GM19397 (cell line): Measurements from ENCODE around the gene NDRG4.

ENCODE experiments used
- ATAC-seq: cut with Tn5 transposase; IDR thresholded peaks from one replicate; pipeline ENCODE4 v1.9.1; 2021; ENCODE audit warnings: mild to moderate bottlenecking, moderate library complexity; ENCODE audit not compliant: unreplicated experiment

The NDRG4 gene, protein sequence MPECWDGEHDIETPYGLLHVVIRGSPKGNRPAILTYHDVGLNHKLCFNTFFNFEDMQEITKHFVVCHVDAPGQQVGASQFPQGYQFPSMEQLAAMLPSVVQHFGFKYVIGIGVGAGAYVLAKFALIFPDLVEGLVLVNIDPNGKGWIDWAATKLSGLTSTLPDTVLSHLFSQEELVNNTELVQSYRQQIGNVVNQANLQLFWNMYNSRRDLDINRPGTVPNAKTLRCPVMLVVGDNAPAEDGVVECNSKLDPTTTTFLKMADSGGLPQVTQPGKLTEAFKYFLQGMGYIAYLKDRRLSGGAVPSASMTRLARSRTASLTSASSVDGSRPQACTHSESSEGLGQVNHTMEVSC

GRCh38 chr16:58499615-58500351, at the start of gene NDRG4:
Gene NDRG4, plus strand, starts transcription at chr16:58500143. Its CDS starts 106 bp downstream, at chr16:58500249.
- peak; percentile 40 for ATAC-seq

DNA sequence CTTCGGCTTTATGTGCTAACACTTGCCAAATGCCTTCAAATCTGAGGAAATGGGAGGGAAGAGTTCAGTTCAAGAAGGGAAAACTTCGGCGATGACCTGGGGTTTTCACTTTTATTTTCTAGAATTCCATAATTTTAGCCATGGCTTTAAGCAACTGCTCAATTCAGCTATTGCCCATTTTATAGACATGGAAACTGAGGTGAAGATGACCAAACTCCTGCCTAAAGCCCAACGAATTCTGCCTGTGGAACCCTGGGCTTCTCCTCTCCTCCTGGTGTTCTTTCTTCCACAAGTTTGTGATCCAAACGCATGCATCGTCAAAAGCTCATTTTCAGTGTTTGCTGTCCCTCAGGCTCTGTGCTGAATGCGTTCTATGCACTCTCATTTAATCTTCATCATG, 49.4 kb upstream of the NDRG4 start:
- no peak for ATAC-seq

DNA sequence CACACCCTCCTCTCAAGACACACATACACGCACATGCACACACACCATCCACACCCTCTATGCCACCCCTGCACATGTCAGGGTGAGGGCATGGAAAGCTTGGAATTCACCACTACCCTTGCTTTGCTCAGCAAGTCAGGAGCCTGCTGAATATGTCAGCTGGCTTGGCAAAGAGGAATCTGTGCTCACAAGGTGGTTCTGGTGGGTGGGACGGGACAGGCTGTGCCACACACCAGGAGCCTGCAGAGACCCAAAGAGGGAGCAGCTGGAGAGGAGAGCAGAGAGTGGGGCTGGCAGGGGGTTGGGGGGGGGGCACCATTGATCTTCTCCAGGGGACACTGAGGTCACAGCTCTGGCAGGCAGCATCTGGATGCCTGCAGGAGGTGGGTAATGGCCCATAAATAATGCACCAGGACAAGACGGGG, 48.7 kb upstream of the NDRG4 start:
- ATAC-seq: no peak

- no peak for ATAC-seq
Observed at GRCh38 chr16:58451945-58452401, 48.0 kb upstream of the NDRG4 start.

DNA sequence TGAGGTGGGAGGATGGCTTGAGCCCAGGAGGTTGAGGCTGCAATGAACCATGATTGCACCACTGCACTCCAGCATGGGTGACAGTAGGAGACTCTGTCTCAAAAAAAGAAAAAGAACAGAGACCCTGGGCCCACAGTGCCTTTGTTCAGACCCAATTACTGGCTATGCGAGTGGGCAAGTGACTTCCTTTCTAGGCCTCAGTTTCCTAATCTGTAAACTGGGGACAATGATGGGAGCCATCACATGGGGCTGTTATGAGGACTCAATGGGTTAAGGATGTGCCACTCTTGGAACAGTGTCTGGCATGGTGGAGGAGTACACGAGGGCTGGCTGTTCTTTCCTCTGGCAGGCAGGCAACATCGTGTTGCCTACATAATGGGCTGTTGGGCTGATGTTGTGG, 47.3 kb upstream of the NDRG4 start:
- ATAC-seq: no peak

DNA sequence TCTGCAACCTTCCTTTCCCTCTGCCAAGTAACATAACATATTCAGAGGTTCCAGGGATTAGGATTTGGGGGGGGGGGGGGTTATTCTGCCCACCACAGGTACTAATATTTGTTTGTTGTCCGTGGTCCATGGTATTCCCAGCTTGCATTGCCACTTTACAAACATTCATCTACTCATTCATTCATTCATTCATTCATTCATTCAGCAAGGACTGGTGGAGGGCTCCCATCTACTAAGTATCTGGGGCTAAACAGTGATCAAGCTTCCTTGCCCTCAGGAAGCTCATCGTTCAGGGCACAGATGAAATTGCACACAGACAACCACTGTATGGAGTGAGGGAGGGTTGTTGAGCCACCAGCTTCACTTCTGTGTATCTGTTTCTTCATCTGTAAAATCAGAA, 45.8 kb upstream of the NDRG4 start:
- no peak for ATAC-seq

GRCh38 chr16:58454856-58455255, 45.1 kb upstream of the NDRG4 start:
- no peak for ATAC-seq

DNA sequence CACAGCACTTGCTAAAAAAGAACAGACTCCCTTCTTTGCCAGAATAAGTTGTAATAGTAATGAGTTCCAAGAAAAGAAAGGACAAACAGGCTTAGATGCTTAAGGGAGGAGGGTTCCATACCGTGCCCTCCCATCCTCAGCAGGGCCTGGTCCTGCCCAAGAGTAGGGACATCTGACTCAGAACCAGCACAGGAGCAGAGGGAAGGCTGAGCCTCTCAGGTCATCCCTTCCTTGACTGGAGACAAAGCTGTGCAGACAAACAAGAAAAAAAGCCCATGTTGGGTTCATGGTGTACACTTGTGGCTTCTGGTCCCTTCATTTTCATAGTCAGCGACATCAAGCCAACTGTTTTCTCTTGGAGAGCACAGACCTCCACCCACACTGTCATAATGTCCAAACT, 44.2 kb upstream of the NDRG4 start:
- no peak for ATAC-seq

DNA sequence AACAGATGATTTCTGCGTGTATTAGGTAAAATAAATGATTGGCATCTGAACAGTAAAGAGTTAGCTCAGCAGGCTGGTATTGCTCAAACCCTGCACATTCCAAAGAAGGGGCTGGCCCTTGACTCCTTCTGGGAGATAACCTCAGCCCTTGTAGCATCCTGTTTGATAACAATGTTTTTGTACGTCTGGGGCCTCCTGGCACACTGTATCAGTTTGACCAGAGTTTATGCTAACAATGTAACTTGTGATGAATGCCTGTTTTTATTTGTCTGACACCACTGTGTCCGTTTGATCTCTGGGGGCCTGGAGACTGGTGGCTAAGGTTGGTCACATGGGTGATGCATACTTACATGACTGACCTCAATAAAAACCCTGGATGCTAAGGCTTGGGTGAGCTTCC, 43.8 kb upstream of the NDRG4 start:
- no peak for ATAC-seq

DNA sequence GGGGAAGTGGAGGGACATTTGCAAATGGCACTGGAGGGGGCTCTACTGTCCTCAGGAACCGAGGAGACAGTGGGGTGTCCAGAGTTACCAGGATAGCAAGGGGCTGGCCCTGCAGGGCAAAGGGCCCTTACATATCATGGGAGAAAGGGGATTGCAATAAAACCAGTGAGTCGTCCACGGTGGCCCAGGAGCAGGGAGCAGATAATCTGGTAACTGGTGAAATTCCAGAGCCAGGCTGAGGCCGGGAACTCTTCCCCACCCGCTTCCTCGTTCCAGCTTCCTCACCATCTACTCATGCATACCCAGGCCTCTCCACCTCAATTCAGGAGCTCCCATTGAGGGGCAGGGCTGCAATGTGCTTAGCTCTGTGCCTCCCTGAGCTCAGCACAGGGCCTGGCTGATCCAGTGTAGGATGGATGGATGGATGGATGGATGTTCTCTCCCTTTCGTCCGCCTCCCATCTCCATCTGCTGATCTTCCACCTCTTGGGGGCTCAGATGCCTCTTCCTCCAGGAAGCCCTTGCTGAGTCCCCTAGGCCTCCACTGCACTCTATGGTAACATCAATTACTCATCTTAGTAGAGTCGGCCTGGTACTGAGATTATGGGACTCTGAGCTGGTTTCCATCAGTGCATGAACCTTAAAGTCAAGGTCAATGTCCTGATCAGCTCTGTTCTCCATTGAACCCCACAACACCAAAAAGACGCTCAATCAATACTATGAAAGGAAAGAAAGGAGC, 41.2 kb upstream of the NDRG4 start:
- no peak for ATAC-seq

DNA sequence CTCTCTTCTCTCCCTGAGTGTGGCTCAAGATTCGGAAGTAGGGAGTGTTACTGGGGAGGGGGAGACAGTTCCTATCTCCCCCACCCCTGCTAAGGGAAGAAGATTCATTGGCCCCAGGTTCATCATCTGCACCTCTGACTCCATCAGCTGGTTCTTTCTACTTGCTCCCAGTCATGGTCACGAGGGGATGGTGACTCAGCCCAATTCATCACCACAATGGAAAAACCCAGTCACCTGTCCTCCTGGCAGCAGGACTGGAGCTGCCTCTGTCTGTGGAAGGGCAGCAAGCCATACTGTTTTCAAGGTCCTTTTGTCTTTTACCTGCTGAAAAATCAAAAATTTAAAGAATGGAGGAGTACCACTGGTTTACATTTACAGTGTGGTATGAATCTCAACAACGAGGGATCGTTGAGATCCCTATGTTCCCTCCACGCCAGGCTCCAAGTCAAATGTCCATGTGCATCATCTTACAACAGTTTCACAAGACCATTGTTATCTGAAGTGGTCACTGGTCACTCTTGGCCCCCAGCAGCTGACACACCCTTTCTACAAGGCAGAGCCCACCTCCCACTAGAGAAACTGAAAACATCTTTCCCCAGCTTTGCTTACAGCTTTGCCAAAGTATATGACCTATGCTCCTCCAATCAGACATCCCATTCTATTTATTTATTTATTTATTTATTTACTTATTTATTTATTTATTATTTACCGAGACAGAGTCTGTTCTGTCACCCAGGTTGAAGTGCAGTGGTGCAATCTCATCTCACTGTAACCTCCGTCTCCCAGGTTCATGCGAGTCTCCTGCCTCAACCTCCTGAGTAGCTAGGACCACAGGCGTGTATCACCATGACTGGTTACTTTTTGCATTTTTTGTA, 40.4 kb upstream of the NDRG4 start:
- no peak for ATAC-seq

DNA sequence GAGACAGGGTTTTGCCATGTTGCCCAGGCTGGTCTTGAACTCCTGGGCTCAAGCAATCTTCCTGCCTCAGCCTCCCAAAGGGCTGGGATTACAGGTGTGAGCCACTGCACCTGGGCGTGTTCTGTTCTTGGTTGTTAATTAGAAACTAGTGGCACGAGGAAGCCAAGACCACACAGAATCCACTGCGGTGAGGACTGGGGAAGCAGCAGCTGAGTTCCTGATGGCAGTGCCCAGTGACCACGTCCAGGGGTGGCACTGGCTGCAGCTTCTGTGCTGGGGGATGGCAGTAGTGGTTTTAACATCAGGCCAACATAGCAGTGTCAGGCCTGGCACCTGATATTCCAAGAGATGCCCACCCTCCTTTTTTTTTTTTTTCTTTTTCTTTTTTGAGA, 39.7 kb upstream of the NDRG4 start:
- ATAC-seq: no peak

GRCh38 chr16:58461056-58461455, 38.9 kb upstream of the NDRG4 start:
- no peak for ATAC-seq

DNA sequence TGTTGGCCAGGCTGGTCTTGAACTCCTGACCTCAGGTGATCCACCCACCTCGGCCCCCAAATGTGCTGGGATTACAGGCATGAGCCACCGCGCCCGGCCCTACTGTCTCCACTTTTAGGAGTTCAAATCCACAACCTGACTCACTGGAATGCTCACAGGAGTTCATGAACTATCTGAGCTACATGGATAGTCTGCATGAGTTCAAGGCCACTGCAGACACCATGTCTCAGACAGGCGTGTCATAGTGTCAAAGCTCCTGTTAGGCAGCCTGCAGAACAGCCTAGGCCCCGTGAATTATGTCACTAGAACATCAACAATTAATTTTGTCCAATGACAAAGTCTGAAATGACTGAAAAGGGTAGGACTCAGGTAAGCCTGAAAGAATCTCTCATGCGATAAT, 38.3 kb upstream of the NDRG4 start:
- ATAC-seq: no peak

DNA sequence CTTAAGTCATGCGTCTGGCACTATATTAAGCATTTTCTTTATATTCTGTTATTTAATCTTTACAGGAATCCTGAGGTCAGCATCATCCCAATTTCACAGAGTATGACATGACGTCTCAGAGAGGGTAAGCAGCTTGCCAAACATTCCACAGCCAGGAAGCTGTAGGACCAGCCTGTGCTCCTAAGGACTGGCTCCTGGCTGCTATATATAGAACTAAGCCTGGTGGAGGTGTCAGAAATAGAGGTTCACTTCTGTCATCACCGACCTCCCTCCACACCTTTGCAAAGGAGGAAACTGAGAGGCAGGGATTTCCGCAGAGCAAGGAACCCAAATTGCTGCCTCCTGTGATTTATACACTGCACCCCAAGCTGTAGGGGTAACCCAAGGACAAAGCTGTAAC, 37.9 kb upstream of the NDRG4 start:
- no peak for ATAC-seq

DNA sequence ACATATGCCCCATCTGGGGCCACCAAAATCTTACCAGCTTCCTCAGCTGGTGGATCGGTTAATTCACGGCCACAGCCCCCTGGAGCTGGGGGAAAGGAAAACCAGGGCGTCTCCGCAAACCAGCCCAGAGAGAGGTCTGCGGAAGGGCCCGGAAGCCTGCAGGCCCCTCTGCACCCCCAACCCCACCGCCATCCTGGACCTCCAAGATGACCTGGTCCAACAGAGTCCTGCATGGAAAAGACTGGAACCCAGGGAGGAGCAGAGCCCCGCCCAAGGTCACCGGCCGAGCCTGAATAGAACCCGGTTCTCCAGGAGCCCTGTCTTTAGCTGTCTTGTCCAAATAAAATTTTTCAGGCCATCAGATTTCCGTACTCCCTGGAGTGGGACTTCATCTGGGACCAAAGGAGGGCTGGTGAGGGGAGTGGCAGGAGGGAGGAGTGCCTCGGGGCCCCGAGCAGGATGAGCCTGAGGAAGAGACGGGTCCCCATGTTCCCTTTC, 37.4 kb upstream of the NDRG4 start:
- ATAC-seq: no peak

- ATAC-seq: no peak
Observed at GRCh38 chr16:58462997-58463941, 36.7 kb upstream of the NDRG4 start.

- no peak for ATAC-seq
Observed at GRCh38 chr16:58464047-58464915, 35.7 kb upstream of the NDRG4 start.
